Neural progenitor cell (in vitro differentiated cells): ENCODE measurements around the gene EXPH5. TPM values are rescaled to one million over a fixed set of nuclear protein-coding genes. Genes with fewer than 3 reads are reported as not detected.

ENCODE experiments used
- DNase-seq: peaks from one replicate; pipeline ENCODE4 v3.0.0-alpha.2; 2016; ENCODE audit warnings: low spot score
- H2AFZ ChIP-seq: fragments of 200-600 bp; sonication (generic); replicated peaks from 2 replicates; pipeline ENCODE4 v1.6.1; 2016; ENCODE audit warnings: antibody characterized with exemption
- H3F3A ChIP-seq: fragments of 200-600 bp; sonication (generic); 2 replicates; pipeline ENCODE4 v1.6.1; 2016; ENCODE audit warnings: antibody characterized with exemption, low read depth
- H3K27ac ChIP-seq: fragments of 200-600 bp; sonication (generic); 2 replicates; pipeline ENCODE4 v1.5.1; 2016; ENCODE audit warnings: mild to moderate bottlenecking
- H3K27me3 ChIP-seq: fragments of 200-600 bp; sonication (generic); 2 replicates; pipeline ENCODE4 v1.6.1; 2016; ENCODE audit warnings: mild to moderate bottlenecking, moderate library complexity
- H3K36me3 ChIP-seq: fragments of 200-600 bp; sonication (generic); 2 replicates; pipeline ENCODE4 v1.5.1; 2016
- H3K4me1 ChIP-seq: fragments of 200-600 bp; sonication (generic); 2 replicates; pipeline ENCODE4 v1.6.1; 2016; ENCODE audit warnings: mixed run types
- H3K4me2 ChIP-seq: fragments of 200-600 bp; sonication (generic); 2 replicates; pipeline ENCODE4 v1.6.1; 2016
- H3K4me3 ChIP-seq: fragments of 200-600 bp; sonication (generic); 2 replicates; pipeline ENCODE4 v1.5.1; 2016
- H3K79me2 ChIP-seq: fragments of 200-600 bp; sonication (generic); 2 replicates; pipeline ENCODE4 v1.6.1; 2016; ENCODE audit warnings: low read depth
- H3K9ac ChIP-seq: fragments of 200-600 bp; sonication (generic); 2 replicates; pipeline ENCODE4 v1.6.1; 2016
- H3K9me3 ChIP-seq: fragments of 200-600 bp; sonication (generic); 2 replicates; pipeline ENCODE4 v1.5.1; 2016; ENCODE audit warnings: low read depth
- H4K20me1 ChIP-seq: fragments of 200-600 bp; sonication (generic); 2 replicates; pipeline ENCODE4 v1.6.1; 2016; ENCODE audit warnings: low read depth
- H3K27ac Mint-ChIP-seq: 3 replicates; pipeline ENCODE4 v1.8.0; 2021; ENCODE audit warnings: mixed read lengths
- H3K27me3 Mint-ChIP-seq: 2 replicates; pipeline ENCODE4 v1.8.0; 2022; ENCODE audit warnings: low read depth, mild to moderate bottlenecking, inconsistent platforms, moderate library complexity, mixed read lengths; ENCODE audit not compliant: insufficient read depth
- H3K36me3 Mint-ChIP-seq: 3 replicates; pipeline ENCODE4 v1.8.0; 2021; ENCODE audit warnings: mixed read lengths
- H3K4me1 Mint-ChIP-seq: 3 replicates; pipeline ENCODE4 v1.8.0; 2021; ENCODE audit warnings: mixed read lengths
- H3K4me3 Mint-ChIP-seq: 3 replicates; pipeline ENCODE4 v1.8.0; 2021; ENCODE audit warnings: mild to moderate bottlenecking, moderate library complexity, mixed read lengths
- H3K9me3 Mint-ChIP-seq: 3 replicates; pipeline ENCODE4 v1.8.0; 2020; ENCODE audit warnings: mixed read lengths
- EZH2 ChIP-seq: fragments of 200-600 bp; sonication (generic); IDR thresholded peaks from 2 replicates; pipeline ENCODE4 v1.6.1; 2017; ENCODE audit warnings: antibody characterized with exemption, mild to moderate bottlenecking, moderate library complexity
- EZH2phosphoT487 ChIP-seq: fragments of 200-600 bp; sonication (generic); IDR thresholded peaks from 2 replicates; pipeline ENCODE4 v1.6.1; 2017; ENCODE audit warnings: antibody characterized with exemption
- total RNA-seq: library from RNA; depleted of rRNA; stranded (reverse); fragments of >200 nt; gene quantifications from 2 replicates; pipeline ENCODE4 v1.2.3, GENCODE V29; 2015; ENCODE audit warnings: low replicate concordance
- TF ChIP-seq, protein P1 (sequence below): fragments of 200-600 bp; sonication (generic); IDR thresholded peaks from 2 replicates; pipeline ENCODE4 v1.5.1; 2017; ENCODE audit warnings: antibody characterized with exemption, mild to moderate bottlenecking

EXPH5 gene
- total RNA-seq, 1 donor from 2014 or later: 1.4 TPM

DNA sequence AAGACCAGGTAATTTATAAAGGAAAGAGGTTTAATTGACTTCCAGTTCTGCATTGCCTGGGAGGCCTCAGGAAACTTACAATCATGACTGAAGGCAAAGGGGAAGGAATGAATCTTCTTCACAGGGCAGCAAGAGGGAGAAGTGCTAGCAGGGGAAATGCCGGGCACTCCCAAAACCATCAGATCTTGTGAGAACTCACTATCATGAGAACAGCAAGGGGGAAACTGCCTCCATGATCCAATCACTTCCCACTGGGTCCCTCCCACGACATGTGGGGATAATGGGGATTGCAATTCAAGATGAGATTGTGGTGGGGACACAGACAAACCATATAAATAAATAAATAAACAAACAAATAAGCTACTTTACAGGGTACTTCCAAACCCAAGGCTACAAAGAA, 28.8 kb upstream of the EXPH5 start:
- no peaks in the 10 kb centered on the region for H3K9me3 Mint-ChIP-seq
- Histone ChIP-seq H3K36me3 (no peaks in the 10 kb centered on the region), H3K4me2 (no peak overlapping the region), H4K20me1 (no peaks in the 10 kb centered on the region), H3K9me3 (no peaks in the 10 kb centered on the region), H3K4me1 (no peaks in the 10 kb centered on the region), H3K9ac (no peak overlapping the region), H3K27ac (no peak overlapping the region), H3F3A (no peaks in the 10 kb centered on the region), H3K27me3 (no peaks in the 10 kb centered on the region), H3K79me2 (no peaks in the 10 kb centered on the region), H3K4me3 (no peak overlapping the region), H2AFZ (no peak overlapping the region)
- TF ChIP-seq, protein P1, sequence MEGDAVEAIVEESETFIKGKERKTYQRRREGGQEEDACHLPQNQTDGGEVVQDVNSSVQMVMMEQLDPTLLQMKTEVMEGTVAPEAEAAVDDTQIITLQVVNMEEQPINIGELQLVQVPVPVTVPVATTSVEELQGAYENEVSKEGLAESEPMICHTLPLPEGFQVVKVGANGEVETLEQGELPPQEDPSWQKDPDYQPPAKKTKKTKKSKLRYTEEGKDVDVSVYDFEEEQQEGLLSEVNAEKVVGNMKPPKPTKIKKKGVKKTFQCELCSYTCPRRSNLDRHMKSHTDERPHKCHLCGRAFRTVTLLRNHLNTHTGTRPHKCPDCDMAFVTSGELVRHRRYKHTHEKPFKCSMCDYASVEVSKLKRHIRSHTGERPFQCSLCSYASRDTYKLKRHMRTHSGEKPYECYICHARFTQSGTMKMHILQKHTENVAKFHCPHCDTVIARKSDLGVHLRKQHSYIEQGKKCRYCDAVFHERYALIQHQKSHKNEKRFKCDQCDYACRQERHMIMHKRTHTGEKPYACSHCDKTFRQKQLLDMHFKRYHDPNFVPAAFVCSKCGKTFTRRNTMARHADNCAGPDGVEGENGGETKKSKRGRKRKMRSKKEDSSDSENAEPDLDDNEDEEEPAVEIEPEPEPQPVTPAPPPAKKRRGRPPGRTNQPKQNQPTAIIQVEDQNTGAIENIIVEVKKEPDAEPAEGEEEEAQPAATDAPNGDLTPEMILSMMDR: no peak
- no peak for DNase-seq
- no peak overlapping the region for H3K4me3 Mint-ChIP-seq
- H3K27me3 Mint-ChIP-seq: peaks cover 2% of the 10 kb centered on the region
- H3K4me1 Mint-ChIP-seq: no peaks in the 10 kb centered on the region
- H3K27ac Mint-ChIP-seq: no peak overlapping the region
- H3K36me3 Mint-ChIP-seq: peaks cover 1% of the 10 kb centered on the region

DNA sequence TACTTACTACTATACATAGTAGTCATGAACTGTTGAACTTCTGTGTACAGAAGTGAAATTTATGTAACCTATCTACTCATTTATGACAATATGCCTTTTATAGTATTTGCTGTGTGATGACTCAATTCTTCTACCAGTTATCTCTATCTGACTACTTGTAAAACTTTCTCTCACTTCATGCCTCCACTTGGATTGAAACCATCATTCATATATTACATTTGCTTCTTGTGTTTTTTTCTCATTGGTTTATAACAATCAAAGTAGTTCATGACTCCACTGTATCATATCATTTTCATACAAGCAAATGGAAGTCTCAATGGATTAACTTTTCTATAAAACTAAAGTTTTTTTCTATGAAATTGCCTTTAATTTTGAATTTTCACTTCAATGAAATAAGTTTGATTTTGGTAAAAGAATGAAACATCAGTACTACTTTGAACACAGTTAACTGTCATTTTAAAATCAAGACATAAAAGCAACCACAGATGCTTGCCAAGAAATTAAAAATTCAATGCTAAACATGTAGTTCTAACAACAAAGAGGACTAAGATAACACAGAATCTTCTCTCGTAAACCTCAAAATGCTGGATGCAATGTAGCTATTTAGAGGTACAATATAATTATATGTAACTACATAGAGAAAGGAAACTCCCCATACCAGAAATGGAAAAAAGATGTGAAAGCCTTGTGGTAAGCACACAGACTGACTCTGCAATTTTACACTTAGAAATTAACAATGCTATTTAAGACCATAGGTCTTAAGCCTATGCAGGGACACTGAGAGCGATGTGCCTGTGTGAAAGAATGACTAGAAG, 27.6 kb upstream of the EXPH5 start:
- peaks cover 1% of the 10 kb centered on the region for H3K36me3 Mint-ChIP-seq
- no peaks in the 10 kb centered on the region for H3K9me3 Mint-ChIP-seq
- no peaks in the 10 kb centered on the region for H3K4me1 Mint-ChIP-seq
- peaks cover 2% of the 10 kb centered on the region for H3K27me3 Mint-ChIP-seq
- H3K79me2 ChIP-seq: no peaks in the 10 kb centered on the region
- no peaks in the 10 kb centered on the region for H3K9me3 ChIP-seq
- no peak overlapping the region for H3K4me3 ChIP-seq
- H3K27ac Mint-ChIP-seq: no peak overlapping the region
- no peak overlapping the region for H3K4me3 Mint-ChIP-seq
- TF ChIP-seq EZH2: no peak
- no peak for TF ChIP-seq EZH2phosphoT487
- TF ChIP-seq, protein P1: no peak
- no peaks in the 10 kb centered on the region for H4K20me1 ChIP-seq
- no peaks in the 10 kb centered on the region for H3K4me1 ChIP-seq
- H3K27ac ChIP-seq: no peak overlapping the region
- no peak overlapping the region for H3K9ac ChIP-seq
- no peaks in the 10 kb centered on the region for H3F3A ChIP-seq
- no peaks in the 10 kb centered on the region for H3K36me3 ChIP-seq
- DNase-seq: no peak
- no peak overlapping the region for H2AFZ ChIP-seq
- no peak overlapping the region for H3K4me2 ChIP-seq
- H3K27me3 ChIP-seq: no peaks in the 10 kb centered on the region

- no peak overlapping the region for H2AFZ ChIP-seq
- H3K36me3 ChIP-seq: no peaks in the 10 kb centered on the region
- H3K9me3 Mint-ChIP-seq: no peaks in the 10 kb centered on the region
- H4K20me1 ChIP-seq: no peaks in the 10 kb centered on the region
- no peak overlapping the region for H3K27ac ChIP-seq
- no peaks in the 10 kb centered on the region for H3K36me3 Mint-ChIP-seq
- no peaks in the 10 kb centered on the region for H3K27me3 ChIP-seq
- no peaks in the 10 kb centered on the region for H3F3A ChIP-seq
- H3K4me3 Mint-ChIP-seq: no peak overlapping the region
- no peaks in the 10 kb centered on the region for H3K9me3 ChIP-seq
- no peak overlapping the region for H3K4me3 ChIP-seq
- H3K9ac ChIP-seq: no peak overlapping the region
- no peaks in the 10 kb centered on the region for H3K27me3 Mint-ChIP-seq
- no peaks in the 10 kb centered on the region for H3K4me1 ChIP-seq
- no peak for DNase-seq
- no peak overlapping the region for H3K27ac Mint-ChIP-seq
- H3K4me1 Mint-ChIP-seq: peaks cover 3% of the 10 kb centered on the region
- no peak overlapping the region for H3K4me2 ChIP-seq
- H3K79me2 ChIP-seq: no peaks in the 10 kb centered on the region
- TF ChIP-seq EZH2phosphoT487: no peak
- TF ChIP-seq EZH2: no peak
- TF ChIP-seq, protein P1: no peak
These were observed 25.0 kb upstream of the EXPH5 start for GRCh38 chr11:108618529-108618928.
